NCI-H1105 treated with DMSO at 0.1 percent for 48 hours (cell line): Measurements from ENCODE around the gene TSPAN3.

ENCODE experiments used
- DNase-seq: peaks from one replicate; lab custom pipeline; 2025; lab: John Stamatoyannopoulos, UW

The TSPAN3 gene

GRCh38 chr15:77070495-77071304 lies at the start of gene TSPAN3:
TSPAN3 (minus strand) TSS chr15:77071109; CDS start chr15:77070954, 155 bp downstream.
- peak; percentile 82 for DNase-seq

- no peak for DNase-seq
Observed at GRCh38 chr15:77120576-77120975, 49.7 kb upstream of the TSPAN3 start.

- DNase-seq = no peak
Observed at GRCh38 chr15:77119446-77119845, 48.5 kb upstream of the TSPAN3 start.

- peak; percentile 49 for DNase-seq
Observed at GRCh38 chr15:77118882-77119321, 48.0 kb upstream of the TSPAN3 start.

- DNase-seq = no peak
Observed at GRCh38 chr15:77115179-77115578, 44.3 kb upstream of the TSPAN3 start.

GRCh38 chr15:77112838-77113504 lies 42.1 kb upstream of the TSPAN3 start:
- no peak for DNase-seq

GRCh38 chr15:77111789-77112188 lies 40.9 kb upstream of the TSPAN3 start:
- DNase-seq = no peak

- peak; percentile 7 for DNase-seq
Observed at GRCh38 chr15:77107531-77108355, 36.8 kb upstream of the TSPAN3 start.

- no peak for DNase-seq
Observed at GRCh38 chr15:77107068-77107467, 36.2 kb upstream of the TSPAN3 start.

- DNase-seq = no peak
Observed at GRCh38 chr15:77104155-77104554, 33.2 kb upstream of the TSPAN3 start.

GRCh38 chr15:77099741-77100463 lies 29.0 kb upstream of the TSPAN3 start:
- DNase-seq = no peak

- no peak for DNase-seq
Observed at GRCh38 chr15:77098572-77098971, 27.7 kb upstream of the TSPAN3 start.

- DNase-seq = no peak
Observed at GRCh38 chr15:77097921-77098320, 27.0 kb upstream of the TSPAN3 start.

GRCh38 chr15:77097248-77097721 lies 26.4 kb upstream of the TSPAN3 start:
- DNase-seq = no peak

GRCh38 chr15:77096541-77096940 lies 25.6 kb upstream of the TSPAN3 start:
- no peak for DNase-seq

- DNase-seq = no peak
Observed at GRCh38 chr15:77096138-77096537, 25.2 kb upstream of the TSPAN3 start.

GRCh38 chr15:77094397-77095030 lies 23.6 kb upstream of the TSPAN3 start:
- no peak for DNase-seq

- no peak for DNase-seq
Observed at GRCh38 chr15:77093436-77093835, 22.5 kb upstream of the TSPAN3 start.

GRCh38 chr15:77091097-77091496 lies 20.2 kb upstream of the TSPAN3 start:
- DNase-seq = no peak

GRCh38 chr15:77087213-77087612 lies 16.3 kb upstream of the TSPAN3 start:
- no peak for DNase-seq

- DNase-seq = no peak
Observed at GRCh38 chr15:77085297-77085696, 14.4 kb upstream of the TSPAN3 start.
